Astrocyte (in vitro differentiated cells and primary cell): ENCODE data around the gene CDK15. TPM values are rescaled to one million over a fixed set of nuclear protein-coding genes. Genes with fewer than 3 reads are reported as not detected.

ENCODE experiments used
- DNase-seq: peaks from one replicate; pipeline ENCODE4 v3.0.0-alpha.2; 2010; ENCODE audit warnings: low read depth
- FAIRE-seq: peaks from 2 replicates; lab custom pipeline; 2011; peaks lifted over from hg19 to GRCh38; lab: Jason Lieb, UNC
- H2AFZ ChIP-seq: 2 replicates; pipeline ENCODE4 v1.6.0; 2012; ENCODE audit warnings: low read depth, low read length, inconsistent platforms
- H3K27ac ChIP-seq: 2 replicates; pipeline ENCODE4 v1.5.1; 2011; ENCODE audit warnings: low read depth, low read length, inconsistent platforms
- H3K27me3 ChIP-seq: 2 replicates; pipeline ENCODE4 v1.6.0; 2011; ENCODE audit warnings: low read length, inconsistent platforms; ENCODE audit not compliant: insufficient read depth
- H3K36me3 ChIP-seq: 2 replicates; pipeline ENCODE4 v1.5.1; 2011; ENCODE audit warnings: low read length, inconsistent platforms; ENCODE audit not compliant: insufficient read depth
- H3K4me1 ChIP-seq: 2 replicates; pipeline ENCODE4 v1.5.1; 2011; ENCODE audit warnings: low read length, inconsistent platforms; ENCODE audit not compliant: insufficient read depth
- H3K4me2 ChIP-seq: 2 replicates; pipeline ENCODE4 v1.6.0; 2012; ENCODE audit warnings: low read length, inconsistent platforms
- H3K4me3 ChIP-seq: 2 replicates; pipeline ENCODE4 v1.5.1; 2011; ENCODE audit warnings: low read depth, mild to moderate bottlenecking, low read length, inconsistent platforms; ENCODE audit not compliant: insufficient read depth
- H3K79me2 ChIP-seq: 2 replicates; pipeline ENCODE4 v1.6.0; 2012; ENCODE audit warnings: mild to moderate bottlenecking, low read length, inconsistent platforms; ENCODE audit not compliant: insufficient read depth
- H3K9ac ChIP-seq: 2 replicates; pipeline ENCODE4 v1.6.0; 2012; ENCODE audit warnings: mild to moderate bottlenecking, low read length, inconsistent platforms
- H3K9me3 ChIP-seq: 2 replicates; pipeline ENCODE4 v1.5.1; 2012; ENCODE audit warnings: low read depth, mild to moderate bottlenecking, low read length, inconsistent platforms; ENCODE audit not compliant: insufficient read depth
- H4K20me1 ChIP-seq: 2 replicates; pipeline ENCODE4 v1.6.0; 2012; ENCODE audit warnings: low read length, inconsistent platforms; ENCODE audit not compliant: insufficient read depth
- H3K27ac Mint-ChIP-seq: one replicate; pipeline ENCODE4 v1.8.0; 2021; ENCODE audit warnings: mild to moderate bottlenecking, mixed read lengths; ENCODE audit not compliant: unreplicated experiment
- H3K27me3 Mint-ChIP-seq: one replicate; pipeline ENCODE4 v1.8.0; 2021; ENCODE audit warnings: low read depth, mixed read lengths; ENCODE audit not compliant: unreplicated experiment
- H3K36me3 Mint-ChIP-seq: one replicate; pipeline ENCODE4 v1.8.0; 2021; ENCODE audit warnings: low read depth, mixed read lengths; ENCODE audit not compliant: unreplicated experiment
- H3K4me1 Mint-ChIP-seq: one replicate; pipeline ENCODE4 v1.8.0; 2021; ENCODE audit warnings: low read depth, mixed read lengths; ENCODE audit not compliant: unreplicated experiment
- H3K4me3 Mint-ChIP-seq: one replicate; pipeline ENCODE4 v1.8.0; 2021; ENCODE audit warnings: mild to moderate bottlenecking, moderate library complexity, mixed read lengths; ENCODE audit not compliant: unreplicated experiment
- H3K9me3 Mint-ChIP-seq: one replicate; pipeline ENCODE4 v1.8.0; 2021; ENCODE audit warnings: mild to moderate bottlenecking, mixed read lengths; ENCODE audit not compliant: unreplicated experiment
- CTCF ChIP-seq: IDR thresholded peaks from 2 replicates; pipeline ENCODE4 v1.5.1; 2011; ENCODE audit warnings: low read depth, mild to moderate bottlenecking, inconsistent platforms, low read length, moderate library complexity; ENCODE audit not compliant: insufficient read depth
- EZH2 ChIP-seq: IDR thresholded peaks from 2 replicates; pipeline ENCODE4 v1.6.1; 2012; ENCODE audit warnings: mild to moderate bottlenecking, low read length, inconsistent platforms; ENCODE audit not compliant: insufficient read depth
- total RNA-seq: library from RNA; stranded (reverse); gene quantifications from 2 replicates; pipeline ENCODE4 v1.2.1, GENCODE V29; 2021

The CDK15 gene
- total RNA-seq, 1 donor from 2014 or later: 6.6 TPM

GRCh38 chr2:201931951-201932350 lies 125.6 kb downstream of the CDK15 start:
- DNase-seq (peak; percentile 75), FAIRE-seq (no peak)
- H3K9ac ChIP-seq: peak overlapping the region; percentile 38
- H2AFZ ChIP-seq: peak overlapping the region; percentile 57
- no peak overlapping the region for H3K4me3 ChIP-seq
- H3K9me3 ChIP-seq: no peaks in the 10 kb centered on the region
- H3K27me3 ChIP-seq: no peaks in the 10 kb centered on the region
- no peaks in the 10 kb centered on the region for H4K20me1 ChIP-seq
- H3K27me3 Mint-ChIP-seq: peaks cover 4% of the 10 kb centered on the region
- H3K9me3 Mint-ChIP-seq: peaks cover 3% of the 10 kb centered on the region
- H3K27ac Mint-ChIP-seq: no peak overlapping the region
- H3K4me1 Mint-ChIP-seq: peaks cover 4% of the 10 kb centered on the region
- H3K4me3 Mint-ChIP-seq: no peak overlapping the region
- peak overlapping the region; percentile 77 for H3K27ac ChIP-seq
- TF ChIP-seq EZH2 (no peak), CTCF (no peak)
- no peaks in the 10 kb centered on the region for H3K36me3 ChIP-seq
- peaks cover 33% of the 10 kb centered on the region for H3K4me1 ChIP-seq
- H3K79me2 ChIP-seq: no peaks in the 10 kb centered on the region
- H3K4me2 ChIP-seq: peak overlapping the region; percentile 51
- H3K36me3 Mint-ChIP-seq: peaks cover 5% of the 10 kb centered on the region

- H3K27ac ChIP-seq: peak overlapping the region; percentile 77
- Mint-ChIP-seq H3K27me3 (peaks cover 2% of the 10 kb centered on the region), H3K4me3 (no peak overlapping the region), H3K4me1 (peaks cover 6% of the 10 kb centered on the region), H3K27ac (no peak overlapping the region), H3K9me3 (peaks cover 3% of the 10 kb centered on the region), H3K36me3 (peaks cover 5% of the 10 kb centered on the region)
- TF ChIP-seq CTCF: no peak
- peak overlapping the region; percentile 38 for H3K9ac ChIP-seq
- H3K27me3 ChIP-seq: no peaks in the 10 kb centered on the region
- no peaks in the 10 kb centered on the region for H4K20me1 ChIP-seq
- FAIRE-seq: no peak
- no peak overlapping the region for H3K4me3 ChIP-seq
- no peak overlapping the region for H2AFZ ChIP-seq
- no peaks in the 10 kb centered on the region for H3K36me3 ChIP-seq
- no peaks in the 10 kb centered on the region for H3K9me3 ChIP-seq
- no peaks in the 10 kb centered on the region for H3K79me2 ChIP-seq
- no peak for DNase-seq
- H3K4me2 ChIP-seq: peak overlapping the region; percentile 51
- peaks cover 33% of the 10 kb centered on the region for H3K4me1 ChIP-seq
These were observed 126.2 kb downstream of the CDK15 start for GRCh38 chr2:201932511-201932910.

GRCh38 chr2:201933792-201934237 lies 127.5 kb downstream of the CDK15 start:
- H3K9me3 ChIP-seq: no peaks in the 10 kb centered on the region
- TF ChIP-seq EZH2 (no peak), CTCF (no peak)
- Mint-ChIP-seq H3K36me3 (peaks cover 5% of the 10 kb centered on the region), H3K4me1 (peaks cover 17% of the 10 kb centered on the region), H3K9me3 (peaks cover 3% of the 10 kb centered on the region), H3K4me3 (no peak overlapping the region), H3K27ac (no peak overlapping the region), H3K27me3 (no peaks in the 10 kb centered on the region)
- H3K27ac ChIP-seq: peak overlapping the region; percentile 54
- no peaks in the 10 kb centered on the region for H4K20me1 ChIP-seq
- no peaks in the 10 kb centered on the region for H3K27me3 ChIP-seq
- DNase-seq (peak; percentile 66), FAIRE-seq (no peak)
- peak overlapping the region; percentile 35 for H2AFZ ChIP-seq
- H3K4me2 ChIP-seq: peak overlapping the region; percentile 54
- peaks cover 46% of the 10 kb centered on the region for H3K4me1 ChIP-seq
- no peaks in the 10 kb centered on the region for H3K36me3 ChIP-seq
- H3K79me2 ChIP-seq: no peaks in the 10 kb centered on the region
- H3K9ac ChIP-seq: peak overlapping the region; percentile 41
- H3K4me3 ChIP-seq: no peak overlapping the region
